LNCAP (cell line): Measurements from ENCODE around the gene HIVEP3.

Source experiments
- TF ChIP-seq, protein P1 (sequence below): fragments of 450-650 bp; IDR thresholded peaks from 2 replicates; pipeline ENCODE4 v1.5.1; 2017; ENCODE audit warnings: mild to moderate bottlenecking

HIVEP3 gene

DNA sequence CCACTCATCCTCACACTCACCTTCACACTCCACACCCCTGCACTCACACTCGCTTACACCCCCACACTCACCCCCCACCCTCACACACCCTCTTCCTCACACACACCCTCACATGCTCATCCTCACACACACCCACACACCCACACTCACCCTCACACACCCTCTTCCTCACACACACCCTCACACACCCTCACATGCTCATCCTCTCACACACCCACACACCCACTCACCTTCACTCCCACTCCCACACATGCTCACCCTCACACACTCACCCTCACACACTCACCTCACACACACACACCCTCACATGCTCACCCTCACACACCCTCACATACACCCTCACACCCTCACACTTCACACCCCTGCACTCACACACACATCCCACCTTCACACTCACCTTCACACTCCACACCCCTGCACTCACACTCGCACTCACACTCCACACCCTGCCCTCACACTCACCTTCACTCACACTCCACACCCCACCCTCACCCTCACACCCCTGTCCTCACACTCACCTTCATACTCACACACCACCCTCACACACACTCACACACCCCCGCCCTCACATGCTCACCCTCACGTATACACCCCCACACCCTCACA lies 391.7 kb downstream of the HIVEP3 start:
- TF ChIP-seq, protein P1, sequence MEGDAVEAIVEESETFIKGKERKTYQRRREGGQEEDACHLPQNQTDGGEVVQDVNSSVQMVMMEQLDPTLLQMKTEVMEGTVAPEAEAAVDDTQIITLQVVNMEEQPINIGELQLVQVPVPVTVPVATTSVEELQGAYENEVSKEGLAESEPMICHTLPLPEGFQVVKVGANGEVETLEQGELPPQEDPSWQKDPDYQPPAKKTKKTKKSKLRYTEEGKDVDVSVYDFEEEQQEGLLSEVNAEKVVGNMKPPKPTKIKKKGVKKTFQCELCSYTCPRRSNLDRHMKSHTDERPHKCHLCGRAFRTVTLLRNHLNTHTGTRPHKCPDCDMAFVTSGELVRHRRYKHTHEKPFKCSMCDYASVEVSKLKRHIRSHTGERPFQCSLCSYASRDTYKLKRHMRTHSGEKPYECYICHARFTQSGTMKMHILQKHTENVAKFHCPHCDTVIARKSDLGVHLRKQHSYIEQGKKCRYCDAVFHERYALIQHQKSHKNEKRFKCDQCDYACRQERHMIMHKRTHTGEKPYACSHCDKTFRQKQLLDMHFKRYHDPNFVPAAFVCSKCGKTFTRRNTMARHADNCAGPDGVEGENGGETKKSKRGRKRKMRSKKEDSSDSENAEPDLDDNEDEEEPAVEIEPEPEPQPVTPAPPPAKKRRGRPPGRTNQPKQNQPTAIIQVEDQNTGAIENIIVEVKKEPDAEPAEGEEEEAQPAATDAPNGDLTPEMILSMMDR, result no peak

DNA sequence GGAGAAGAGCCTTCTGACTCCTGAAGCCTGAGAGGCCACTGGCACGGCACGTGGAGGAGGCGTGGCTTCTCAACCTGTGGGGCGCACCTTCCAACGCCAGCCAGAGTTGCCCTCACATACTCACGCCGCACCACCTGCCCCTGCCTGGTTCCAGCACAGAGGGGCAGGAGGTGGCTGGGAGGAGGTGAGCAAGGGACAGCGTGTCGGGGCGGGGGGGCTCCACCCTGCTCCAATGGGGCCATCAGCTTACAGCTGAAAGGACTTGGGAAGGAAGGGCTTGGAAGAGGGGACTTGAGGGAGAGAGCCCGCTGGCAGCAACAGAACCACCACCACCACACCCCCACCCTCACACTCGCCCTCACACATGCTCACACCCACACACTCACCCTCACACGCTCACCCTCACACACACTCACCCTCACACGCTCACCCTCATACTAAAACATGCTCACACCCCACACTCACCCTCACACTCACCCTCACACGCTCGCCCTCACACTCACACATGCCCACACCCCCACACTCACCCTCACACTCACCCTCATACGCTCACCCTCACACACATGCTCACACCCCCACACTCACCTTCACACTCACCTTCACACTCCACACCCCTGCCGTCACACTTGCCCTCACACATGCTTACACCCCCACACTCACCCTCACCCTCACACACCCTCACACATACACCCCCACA lies 392.7 kb downstream of the HIVEP3 start:
- TF ChIP-seq, protein P1, result no peak

DNA sequence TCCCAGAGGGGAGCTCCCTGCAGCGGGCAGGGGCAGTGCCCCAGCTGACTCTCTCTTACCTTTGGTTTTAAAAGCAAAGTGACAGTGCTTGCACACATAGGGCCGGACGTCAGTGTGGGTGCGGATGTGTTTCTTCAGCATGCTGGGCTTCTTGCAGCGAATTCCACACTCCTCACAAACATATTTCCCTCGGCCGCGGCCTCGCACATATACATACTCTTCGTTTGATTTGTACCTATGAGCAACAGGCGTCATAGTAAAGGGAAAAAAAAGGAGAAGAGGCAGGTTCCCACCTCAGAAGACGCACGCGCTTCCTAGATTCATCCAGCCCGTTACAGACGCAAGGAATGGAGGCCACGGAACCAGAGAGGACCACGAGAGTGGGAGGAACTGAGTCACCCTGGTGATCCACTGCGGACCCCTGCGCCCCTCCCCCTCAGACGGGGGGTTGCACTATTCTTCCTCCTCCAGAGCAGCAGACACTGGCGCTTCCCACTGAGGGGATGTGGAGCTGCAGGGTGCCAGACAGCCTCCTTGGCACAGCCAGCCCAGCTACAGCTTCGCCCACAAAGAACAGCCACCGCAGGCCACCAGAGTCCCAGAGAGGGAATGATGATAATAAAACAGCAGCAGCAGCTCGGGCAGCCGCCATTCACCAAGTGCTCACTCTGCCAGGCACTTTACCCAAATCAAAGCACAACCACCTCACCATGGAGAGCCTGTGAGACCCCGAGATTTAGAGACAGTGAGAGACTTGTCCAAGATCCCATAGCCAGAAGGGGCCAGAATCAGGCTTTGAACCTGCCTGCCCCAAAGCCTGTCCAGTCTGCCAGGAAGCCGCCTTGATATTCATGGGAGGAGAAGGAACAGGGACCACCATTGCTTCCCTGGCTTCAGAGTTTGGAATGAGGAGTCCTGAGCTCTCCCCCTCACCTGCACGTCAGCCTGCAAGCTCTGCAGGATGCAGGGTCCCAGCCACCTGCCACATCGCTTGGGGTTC lies 393.7 kb downstream of the HIVEP3 start:
- TF ChIP-seq, protein P1, result no peak

DNA sequence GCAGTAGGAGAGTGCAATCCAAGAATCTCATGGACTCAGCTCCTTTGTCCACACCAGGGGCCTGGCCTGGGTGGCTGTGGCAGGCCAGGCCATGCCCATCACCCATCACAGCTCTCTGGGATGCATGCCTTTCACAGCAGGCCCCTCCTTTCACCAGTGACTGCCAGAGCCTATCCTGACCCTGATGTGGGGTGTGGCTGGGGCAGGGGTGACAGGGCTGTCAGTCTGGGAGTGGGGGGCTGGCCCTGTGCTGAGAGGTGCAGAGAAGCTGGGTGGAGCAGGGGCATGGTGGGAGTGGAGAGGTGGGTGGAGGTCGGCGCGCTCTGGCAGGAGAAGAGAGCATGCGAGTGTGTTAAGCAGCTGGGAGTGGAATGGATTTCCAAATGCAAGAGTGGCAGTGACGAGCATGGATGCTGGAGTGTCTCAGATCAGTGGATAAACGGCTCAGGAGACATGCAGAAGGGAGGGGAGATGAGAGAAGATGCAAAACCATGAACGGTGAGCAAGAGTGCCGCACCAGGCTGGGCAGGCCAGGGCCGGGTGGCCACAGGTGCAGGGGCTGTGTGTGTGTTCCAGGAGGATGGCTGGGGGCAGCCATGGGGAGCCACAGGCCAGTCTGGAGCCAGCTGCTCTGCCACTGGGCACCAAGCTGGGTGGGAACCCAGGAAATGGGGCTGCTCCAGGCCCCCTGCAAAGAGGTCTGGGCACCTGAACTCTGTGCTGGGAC lies 394.6 kb downstream of the HIVEP3 start:
- TF ChIP-seq, protein P1, result no peak

DNA sequence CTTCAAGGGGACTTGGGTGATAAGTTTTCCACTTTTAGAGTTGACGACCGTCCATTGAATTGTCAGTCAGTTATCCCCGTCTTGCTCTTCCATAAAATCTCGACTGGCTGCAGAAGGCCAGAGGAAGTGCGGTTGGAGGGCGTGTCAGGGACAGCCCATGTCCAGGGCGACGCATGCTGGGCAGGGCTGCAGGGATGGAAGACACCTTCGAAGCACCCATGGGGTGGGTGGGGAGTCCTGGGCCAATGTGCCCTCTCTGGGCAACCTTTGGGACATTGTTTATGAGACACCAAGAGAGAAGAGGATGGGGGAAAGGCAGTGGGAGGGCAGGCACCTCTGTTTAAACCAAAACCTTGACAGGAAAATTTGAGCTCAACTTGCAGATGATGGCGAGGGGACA lies 395.7 kb downstream of the HIVEP3 start:
- TF ChIP-seq, protein P1, result no peak

DNA sequence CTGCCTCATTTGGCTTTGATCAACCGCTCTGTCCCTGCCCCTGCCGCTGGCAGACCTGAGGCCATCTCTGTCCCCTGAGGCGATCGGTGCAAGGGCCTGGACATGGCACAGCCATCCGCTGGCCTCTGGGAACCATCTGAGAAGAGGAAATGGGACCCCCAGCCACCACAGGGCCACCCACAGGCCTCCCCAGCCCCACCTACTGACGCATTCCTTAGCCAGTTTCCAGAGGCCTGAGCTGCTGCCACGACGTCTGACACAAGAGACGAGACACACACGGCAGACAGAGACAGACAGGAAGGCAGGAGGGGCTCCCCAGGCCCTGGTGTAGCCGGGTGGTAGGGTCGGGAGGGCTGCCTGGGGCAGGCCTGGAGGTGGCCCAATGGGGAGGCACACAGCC lies 397.0 kb downstream of the HIVEP3 start:
- TF ChIP-seq, protein P1, result no peak
